Suppressor macrophage treated with lipopolysaccharide for 1 hour (primary cell): ENCODE measurements around the gene SLFN5.
"Not testable (repeated sequence)": the region's sequence is repeated elsewhere in the genome, so short reads cannot be mapped to it uniquely, and the experiment has no call there.

ENCODE experiments used
- DNase-seq, 3 donors: peaks; one replicate each; pipeline ENCODE4 v3.0.0-alpha.2; 2020 to 2022

SLFN5 gene

GRCh38 chr17:35242805-35243560, at the start of gene SLFN5:
Gene SLFN5, plus strand, starts transcription at chr17:35243072. Its CDS starts 15,619 bp downstream, at chr17:35258691.
- peak; percentile 97 for DNase-seq

DNA sequence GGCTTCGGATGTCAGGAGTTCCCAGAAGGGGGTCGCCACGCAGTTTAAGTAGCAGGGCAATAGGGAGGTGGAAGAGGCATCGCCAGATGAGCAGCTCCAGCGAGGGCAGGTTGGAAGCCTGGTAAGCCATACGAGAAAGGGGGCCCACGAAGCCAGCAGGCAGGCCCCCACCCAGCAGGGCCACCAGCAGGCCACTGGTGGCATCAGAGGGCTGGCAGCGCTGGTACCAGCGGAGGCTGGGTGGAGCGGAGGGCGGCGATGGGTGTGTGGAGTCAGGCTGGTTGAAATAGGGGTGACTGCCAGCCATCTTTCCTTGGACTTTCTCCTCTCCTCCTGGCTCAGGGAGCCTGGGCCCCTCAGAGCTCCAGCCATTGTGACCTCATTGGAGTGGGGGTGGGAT, 48.9 kb upstream of the SLFN5 start, which contains the start of gene SLC35G3:
SLC35G3 (minus strand) TSS at position 393 of the 400 bp plus-strand sequence; CDS start at position 307, 86 bp downstream.
- DNase-seq, result not testable (repeated sequence)

DNA sequence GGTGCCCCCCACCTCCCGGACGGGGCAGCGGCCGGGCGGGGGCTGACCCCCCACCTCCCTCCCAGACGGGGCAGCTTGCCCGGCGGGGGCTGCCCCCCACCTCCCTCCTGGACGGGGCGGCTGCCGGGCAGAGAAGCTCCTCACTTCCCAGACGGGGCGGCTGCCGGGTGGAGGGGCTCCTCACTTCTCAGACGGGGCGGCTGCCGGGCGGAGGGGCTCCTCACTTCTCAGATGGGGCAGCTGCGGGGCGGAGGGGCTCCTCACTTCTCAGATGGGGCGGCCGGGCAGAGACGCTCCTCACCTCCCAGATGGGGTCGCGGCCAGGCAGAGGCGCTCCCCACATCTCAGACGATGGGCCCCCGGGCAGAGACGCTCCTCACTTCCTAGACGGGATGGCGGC, 47.8 kb upstream of the SLFN5 start:
- DNase-seq, result not testable (repeated sequence)

- not testable (repeated sequence) for DNase-seq
Measured at GRCh38 chr17:35202582-35202981, 40.3 kb upstream of the SLFN5 start.

DNA sequence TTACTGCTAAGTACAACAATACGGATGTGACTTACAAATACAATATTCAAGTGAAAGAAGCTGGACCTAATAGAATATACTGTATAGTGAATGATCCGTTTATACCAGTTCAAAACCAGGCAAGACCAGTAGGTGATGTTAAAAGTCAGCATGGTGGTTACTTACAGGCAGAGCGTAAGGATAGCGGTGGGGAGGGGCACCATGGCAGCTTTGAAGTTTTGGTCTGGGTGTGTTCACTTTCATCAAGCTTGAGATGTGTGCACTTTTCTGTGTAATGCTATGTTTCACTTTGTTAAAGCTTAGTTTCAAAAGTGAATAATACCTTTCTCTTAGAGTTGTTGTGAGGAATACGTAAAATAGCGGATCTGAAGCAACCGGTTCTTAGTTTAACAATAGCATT, 32.1 kb upstream of the SLFN5 start:
- no peak for DNase-seq

DNA sequence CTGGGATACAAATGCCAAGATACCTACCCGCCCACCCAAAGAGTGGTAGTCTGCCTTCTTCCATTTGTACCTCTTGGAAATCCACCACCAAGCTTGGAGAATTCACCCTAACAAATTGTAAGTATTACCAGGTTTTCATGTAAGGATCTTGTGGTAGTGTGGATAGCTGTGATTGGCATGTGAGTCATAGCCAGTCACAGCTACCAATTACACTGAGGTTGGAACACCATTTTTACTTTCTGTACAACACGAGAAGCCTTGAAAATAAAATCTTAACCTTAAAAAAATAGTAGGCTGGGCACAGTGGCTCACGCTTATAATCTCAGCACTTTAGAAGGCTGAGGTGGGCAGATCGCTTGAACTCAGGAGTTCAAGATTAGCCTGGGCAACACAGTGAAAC, 30.2 kb upstream of the SLFN5 start:
- DNase-seq, result no peak

GRCh38 chr17:35213412-35213940, 29.4 kb upstream of the SLFN5 start:
- no peak for DNase-seq

DNA sequence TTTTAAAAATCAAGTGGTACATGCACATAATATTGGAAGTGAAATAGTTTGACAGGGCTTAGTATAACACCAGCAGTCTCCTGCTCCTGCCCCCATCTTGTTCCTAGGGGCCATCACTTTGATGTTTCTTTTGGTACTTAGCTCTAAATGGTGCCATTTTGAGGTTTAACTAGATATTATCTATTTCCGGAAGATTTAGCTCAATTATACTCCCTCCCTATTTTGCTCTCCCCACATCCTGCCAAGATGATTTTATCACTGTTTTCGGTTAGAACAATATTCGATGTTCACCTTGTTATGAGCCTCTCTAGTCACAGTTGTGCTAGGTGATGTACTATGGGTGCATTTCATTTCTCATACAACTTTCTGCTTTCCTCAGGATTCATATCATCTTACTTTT, 28.7 kb upstream of the SLFN5 start:
- DNase-seq, result no peak

GRCh38 chr17:35214631-35215273, 28.1 kb upstream of the SLFN5 start:
- DNase-seq, result peak; percentile 39 to 59 (median 53)

- no peak for DNase-seq
Measured at GRCh38 chr17:35217107-35217506, 25.8 kb upstream of the SLFN5 start.

- DNase-seq, result peak; percentile 65 to 82 (median 75)
Measured at GRCh38 chr17:35218915-35219314, 24.0 kb upstream of the SLFN5 start.

DNA sequence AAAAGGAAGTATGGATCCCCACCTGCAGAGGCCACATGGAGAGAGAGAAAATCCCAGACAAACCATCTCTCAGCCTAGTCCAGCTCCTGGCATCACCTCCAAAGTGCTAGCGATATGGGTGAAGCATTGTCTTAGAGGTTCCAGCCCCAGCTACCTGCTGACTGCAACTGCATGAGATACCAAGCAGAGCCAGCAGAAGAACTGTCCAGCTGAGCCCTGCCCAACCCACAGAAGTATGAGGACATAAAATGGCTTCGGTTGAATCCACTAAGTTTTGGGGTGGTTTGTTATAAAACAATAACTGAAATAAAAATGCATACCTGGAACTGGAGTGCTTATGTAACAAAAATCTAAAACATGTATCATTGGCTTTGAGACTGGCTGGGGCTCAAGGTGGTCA, 20.4 kb upstream of the SLFN5 start:
- DNase-seq, result no peak

GRCh38 chr17:35224436-35224835, 18.4 kb upstream of the SLFN5 start:
- DNase-seq, result no peak

DNA sequence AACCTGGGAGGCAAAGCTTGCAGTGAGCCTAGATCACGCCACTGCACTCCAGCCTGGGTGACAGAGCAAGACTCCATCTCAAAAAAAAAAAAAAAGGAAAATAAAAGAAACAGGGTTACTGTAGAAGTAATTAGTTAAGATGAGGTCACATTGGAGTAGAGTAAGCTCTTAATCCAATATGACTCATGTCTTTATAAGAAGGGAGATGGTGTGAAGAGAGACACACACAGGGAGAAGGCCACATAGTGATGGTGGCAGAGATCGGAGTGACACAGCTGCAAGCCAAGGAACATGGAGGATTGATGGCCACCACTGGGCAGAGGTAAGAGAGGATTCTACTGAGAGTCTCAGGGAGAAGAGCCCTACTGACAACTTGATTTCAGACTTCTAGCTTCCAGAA, 15.3 kb upstream of the SLFN5 start:
- no peak for DNase-seq

DNA sequence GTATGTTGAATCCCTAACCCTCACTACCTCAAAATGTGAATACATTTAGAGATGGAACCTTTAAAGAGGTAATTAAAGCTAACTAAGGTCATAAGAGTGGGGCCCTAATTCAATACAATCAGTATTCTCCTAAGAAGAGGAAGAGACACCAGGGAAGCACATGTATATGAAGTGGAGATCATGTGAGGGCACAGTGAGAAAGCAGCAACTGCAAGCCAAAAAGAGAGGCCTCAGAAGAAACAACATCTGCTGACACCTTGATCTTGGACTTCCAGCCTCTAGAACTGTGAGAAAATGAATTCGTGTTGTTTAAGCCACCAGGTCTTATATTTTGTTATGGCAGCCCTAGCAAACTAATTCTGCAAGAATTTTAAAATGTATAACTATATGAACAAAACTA, 13.2 kb upstream of the SLFN5 start:
- DNase-seq, result no peak

DNA sequence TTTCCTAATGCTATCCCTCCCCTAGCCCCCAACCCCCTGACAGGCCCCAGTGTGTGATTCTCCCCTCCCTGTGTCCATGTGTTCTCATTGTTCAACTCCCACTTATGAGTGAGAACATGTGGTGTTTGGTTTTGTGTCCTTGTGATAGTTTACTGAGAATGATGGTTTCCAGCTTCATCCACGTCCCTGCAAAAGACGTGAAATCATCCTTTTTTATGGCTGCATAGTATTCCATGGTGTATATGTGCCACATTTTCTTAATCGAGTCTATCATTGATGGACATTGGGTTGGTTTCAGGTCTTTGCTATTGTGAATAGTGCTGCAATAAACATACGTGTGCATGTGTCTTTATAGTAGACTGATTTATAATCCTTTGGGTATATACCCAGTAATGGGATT, 8.6 kb upstream of the SLFN5 start:
- not testable (repeated sequence) for DNase-seq

DNA sequence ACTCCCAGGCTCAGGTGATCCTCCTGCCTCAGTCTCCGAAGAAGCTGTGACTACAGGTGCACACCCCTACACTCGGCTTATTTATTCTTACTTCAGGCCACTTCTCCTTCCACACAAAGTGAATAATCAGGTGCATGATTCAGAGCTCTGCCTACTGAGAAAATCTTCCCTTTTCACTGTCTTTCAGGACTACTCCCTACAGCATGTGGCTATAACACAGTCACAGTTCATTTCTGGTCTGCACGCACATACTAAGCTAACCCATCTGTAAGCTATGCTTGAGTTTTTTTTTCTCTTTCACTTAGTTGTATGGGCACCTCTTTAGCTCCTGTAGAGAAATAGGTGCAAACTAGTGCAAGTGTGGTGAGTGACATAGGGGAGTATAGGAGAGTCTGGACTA, 7.6 kb upstream of the SLFN5 start:
- DNase-seq, result no peak

DNA sequence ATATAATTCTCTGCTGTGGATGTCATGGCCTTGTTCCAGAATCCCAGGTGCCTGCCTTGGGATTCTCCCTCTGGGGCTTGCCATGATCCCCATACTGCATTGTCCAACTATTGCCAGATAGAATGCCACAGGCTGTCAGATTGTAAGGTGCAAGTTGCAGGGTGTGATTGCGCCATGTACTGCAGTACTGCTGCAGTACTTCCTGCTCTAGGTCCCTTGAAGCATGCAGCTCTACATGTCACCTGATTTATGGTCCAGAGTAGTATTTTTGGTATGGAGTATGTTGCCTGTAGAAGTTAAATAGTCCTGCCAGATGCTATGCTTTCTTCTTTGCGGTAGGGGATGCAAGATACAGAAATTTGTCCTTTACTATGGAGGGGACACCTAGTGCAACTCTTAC, 7.0 kb upstream of the SLFN5 start:
- DNase-seq, result no peak

- no peak for DNase-seq
Measured at GRCh38 chr17:35236821-35237220, 6.1 kb upstream of the SLFN5 start.

DNA sequence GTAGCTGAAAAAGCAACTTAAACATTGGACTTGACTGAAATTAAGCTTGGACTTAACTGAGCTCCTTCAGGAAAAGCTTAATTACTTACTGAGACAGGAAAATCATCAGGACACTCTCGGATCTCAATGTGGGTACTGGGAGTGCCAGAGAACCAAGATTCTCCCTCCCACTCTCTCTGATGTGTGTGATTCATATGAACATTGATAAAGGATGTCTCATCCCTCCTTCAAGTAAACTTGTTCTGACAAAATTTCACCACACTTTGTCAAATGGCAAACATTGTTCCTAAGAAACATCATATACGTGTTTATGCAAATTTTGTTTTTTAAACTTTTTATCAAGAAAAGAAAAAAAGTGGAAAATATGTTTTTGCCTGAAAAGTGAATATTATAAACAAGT, 4.1 kb upstream of the SLFN5 start:
- DNase-seq, result peak in 1 of 3 donors; percentile 30

GRCh38 chr17:35239823-35240222, 3.0 kb upstream of the SLFN5 start:
- DNase-seq, result no peak

- DNase-seq, result no peak
Measured at GRCh38 chr17:35240861-35241260, 2.0 kb upstream of the SLFN5 start.

GRCh38 chr17:35241520-35241919, 1.4 kb upstream of the SLFN5 start:
- no peak for DNase-seq

DNA sequence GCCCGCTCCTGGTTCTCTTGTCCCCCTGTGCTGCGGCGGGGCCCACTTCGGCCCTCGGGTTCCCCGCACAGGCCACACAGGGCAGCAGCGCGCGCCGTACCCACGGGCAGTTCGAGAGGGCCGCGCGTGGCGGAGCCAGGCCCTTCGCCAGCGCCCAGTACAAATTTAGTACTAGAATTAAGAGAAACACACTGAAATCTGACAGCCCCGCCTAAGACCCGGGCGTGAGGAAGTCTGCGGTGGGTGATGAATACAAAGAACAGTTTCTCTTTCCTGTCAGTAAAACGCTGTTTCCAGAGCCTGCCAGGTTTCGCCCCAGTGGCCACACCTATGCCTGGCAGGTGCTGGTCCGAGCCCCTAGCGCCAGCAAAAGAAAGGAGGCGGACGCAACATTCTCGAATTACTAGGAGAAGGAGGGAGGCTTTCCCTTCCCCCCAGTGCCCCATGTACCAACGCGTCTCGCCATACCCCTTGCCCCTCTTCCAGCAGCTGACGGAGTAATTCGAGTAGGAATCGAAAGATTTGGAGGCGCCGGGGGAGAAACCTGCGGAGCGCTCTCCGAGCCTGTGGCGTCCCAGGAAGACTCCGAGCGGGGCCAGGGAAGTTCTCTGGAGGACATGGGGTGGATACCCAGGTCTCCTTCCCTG, 591 bp upstream of the SLFN5 start:
- peak; percentile 78 to 82 (median 79) for DNase-seq
